GM20431 (cell line): ENCODE results near the gene BUB1.
"Not testable (repeated sequence)": the region's sequence is repeated elsewhere in the genome, so short reads cannot be mapped to it uniquely, and the experiment has no call there.

Experiments
- in situ Hi-C: fragments of 300-500 bp; cut with MseI, MboI; formaldehyde crosslinking; loops from one replicate; pipeline ENCODE4 v1.15.0; 2020; ENCODE audit warnings: low sequenced_read_pairs; ENCODE audit not compliant: unreplicated experiment

Gene BUB1

GRCh38 chr2:110677530-110678456 lies at the start of gene BUB1:
TSS of gene BUB1 (minus strand) at chr2:110678063. CDS start at chr2:110677995, 68 bp downstream.
- in situ Hi-C loops: no loop called here

DNA sequence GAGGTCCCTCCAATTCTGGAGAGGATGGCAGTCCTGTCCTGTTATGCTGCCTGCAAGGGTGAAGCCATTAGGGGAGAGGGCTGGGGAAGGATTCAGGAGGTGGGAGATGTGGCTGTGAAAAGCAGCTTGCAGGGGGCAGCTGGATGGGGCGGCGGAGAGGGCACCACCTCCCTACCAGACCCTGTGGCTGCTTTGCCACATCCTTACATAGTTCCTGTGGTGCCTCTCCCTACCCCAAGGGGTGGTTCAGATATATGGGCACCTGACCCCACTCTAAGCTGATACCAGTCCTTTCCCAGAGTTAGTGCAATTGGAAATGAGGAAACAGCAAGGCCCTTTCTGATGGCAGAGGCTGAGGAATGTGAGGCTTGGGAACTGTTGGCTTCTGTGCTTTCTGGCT lies 48.4 kb upstream of the BUB1 start:
- in situ Hi-C loops: no loop called here

GRCh38 chr2:110725859-110726258 lies 48.0 kb upstream of the BUB1 start:
- in situ Hi-C loops: no loop called here

DNA sequence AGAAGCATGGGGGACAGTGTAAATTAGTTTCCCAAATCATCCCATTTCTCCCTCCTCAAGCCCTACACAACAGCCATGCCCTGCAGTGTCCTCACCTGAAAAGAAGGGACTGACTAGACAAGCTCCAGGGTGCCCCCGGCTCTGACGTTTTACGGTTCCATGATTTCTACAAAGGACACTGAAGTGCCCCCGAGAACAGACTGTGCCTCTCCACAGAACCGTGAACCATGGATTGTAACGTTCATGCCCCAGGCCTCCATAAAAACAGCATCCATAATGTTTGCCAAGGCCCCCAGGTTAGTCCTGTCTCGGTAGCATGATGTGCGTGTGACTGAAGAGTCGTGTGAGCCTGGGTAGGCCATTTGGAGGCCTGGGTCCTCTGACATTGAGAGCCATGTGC lies 47.5 kb upstream of the BUB1 start:
- in situ Hi-C loops: no loop called here

- in situ Hi-C loops: no loop called here
These were observed 47.0 kb upstream of the BUB1 start for GRCh38 chr2:110724820-110725219.

- in situ Hi-C loops: no loop called here
These were observed 42.7 kb upstream of the BUB1 start for GRCh38 chr2:110720547-110720946.

GRCh38 chr2:110718990-110719389 lies 41.1 kb upstream of the BUB1 start:
- in situ Hi-C loops: no loop called here

DNA sequence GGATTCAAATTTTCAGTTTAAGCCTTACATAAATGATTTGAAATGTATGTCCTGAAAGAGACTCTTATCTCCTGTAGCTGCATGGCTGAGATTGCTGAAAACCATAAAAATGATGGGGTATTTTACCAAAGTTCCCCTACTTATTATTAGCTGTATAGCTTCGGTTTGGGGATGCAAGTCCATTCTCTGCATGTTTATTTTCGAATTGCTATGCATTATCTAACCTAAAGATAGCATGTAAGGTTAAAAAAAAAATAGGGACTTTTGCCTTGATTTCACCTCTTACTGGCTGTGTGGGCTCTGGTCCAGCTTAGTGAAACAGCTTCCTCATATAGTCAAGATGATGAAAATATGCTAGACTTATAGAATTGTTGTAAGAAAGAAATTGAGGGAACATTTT lies 40.5 kb upstream of the BUB1 start:
- in situ Hi-C loops: no loop called here

DNA sequence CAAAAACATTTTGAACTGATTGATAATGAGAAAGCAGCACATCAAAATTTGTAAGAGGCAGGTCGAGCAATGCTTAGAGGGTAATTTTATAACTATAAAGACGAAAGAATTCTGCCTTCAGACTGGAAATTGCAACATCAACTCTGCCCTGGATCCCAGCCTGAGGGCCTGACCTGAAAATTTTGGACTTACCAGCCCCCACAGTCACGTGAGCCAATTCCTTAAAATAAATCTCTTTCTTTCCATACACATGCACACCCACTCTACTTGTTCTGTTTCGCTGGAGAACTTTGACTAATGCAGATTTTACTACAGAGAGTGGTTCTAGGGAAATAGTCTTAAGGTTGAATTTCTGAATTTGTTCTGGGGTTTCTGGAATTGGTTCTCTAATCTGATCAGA lies 39.9 kb upstream of the BUB1 start:
- in situ Hi-C loops: no loop called here

DNA sequence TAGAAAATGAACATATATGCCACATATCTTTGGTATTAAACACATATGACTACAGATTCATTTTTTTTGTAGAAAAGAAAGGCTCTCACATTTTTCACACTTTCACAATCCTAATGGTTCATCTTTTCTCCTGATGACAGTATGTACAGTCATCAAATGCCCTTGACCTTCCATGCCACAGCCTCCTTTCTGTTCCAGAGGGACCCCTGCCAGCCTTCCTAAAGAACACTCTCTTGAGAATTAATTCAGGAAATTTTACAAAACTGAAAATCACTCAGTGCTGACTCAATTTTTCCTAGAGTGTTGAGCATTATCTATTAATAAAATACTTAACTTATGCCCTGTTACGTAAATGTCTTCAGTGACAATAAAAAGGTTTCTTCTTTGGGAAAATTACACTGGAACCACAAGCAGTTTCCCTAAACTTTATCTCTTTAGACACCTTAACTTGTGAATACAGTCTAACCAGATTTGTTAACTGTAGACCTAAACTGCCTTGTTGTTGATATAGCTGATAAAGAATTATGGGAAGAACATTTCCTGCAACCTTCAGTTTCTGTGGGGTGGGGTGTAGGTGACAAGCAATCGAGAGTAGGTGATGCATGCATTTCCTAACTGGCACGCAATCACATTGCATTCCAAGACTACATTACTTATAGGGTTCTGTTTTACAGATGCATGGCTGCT lies 39.2 kb upstream of the BUB1 start:
- in situ Hi-C loops: no loop called here

DNA sequence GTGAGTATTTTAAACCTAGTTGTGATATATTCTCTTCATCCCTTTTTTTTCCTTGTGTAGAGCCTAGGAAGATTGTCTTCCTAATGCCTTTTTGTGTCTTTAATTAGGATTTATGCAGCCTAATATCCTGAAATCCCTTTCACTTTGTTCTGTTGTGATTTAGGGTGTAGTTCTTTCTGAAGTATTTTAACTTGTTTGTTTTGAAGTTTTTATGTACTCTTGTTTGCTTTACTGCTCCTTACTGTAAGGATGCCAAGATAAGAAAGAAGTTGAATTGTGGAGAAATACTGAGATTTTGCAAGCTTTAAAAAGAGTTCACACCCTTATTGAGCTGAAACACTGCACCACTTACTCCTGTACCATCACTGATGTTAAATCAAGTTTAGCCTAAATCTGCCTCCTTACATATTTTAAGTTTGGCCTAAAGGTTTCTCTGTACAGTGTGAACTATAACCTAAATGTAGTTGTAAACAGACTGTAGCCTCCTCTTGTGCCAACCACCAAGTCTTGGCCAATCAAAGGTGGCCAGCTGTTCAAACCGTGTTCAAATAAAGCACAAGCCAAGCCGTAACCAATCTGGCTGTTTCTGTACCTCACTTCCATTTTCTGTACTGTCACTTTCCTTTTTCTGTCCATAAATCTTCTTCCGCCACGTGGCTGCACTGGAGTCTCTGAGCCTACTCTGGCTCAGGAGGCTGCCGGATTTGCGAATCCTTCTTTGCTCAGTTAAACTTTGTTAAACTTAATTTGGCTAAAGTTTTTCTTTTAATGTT lies 36.8 kb upstream of the BUB1 start:
- in situ Hi-C loops: no loop called here

- in situ Hi-C loops: no loop called here
These were observed 35.9 kb upstream of the BUB1 start for GRCh38 chr2:110713513-110714362.

GRCh38 chr2:110712737-110713136 lies 34.9 kb upstream of the BUB1 start:
- in situ Hi-C loops: no loop called here

- in situ Hi-C loops: no loop called here
These were observed 30.6 kb upstream of the BUB1 start for GRCh38 chr2:110708455-110708854.

- in situ Hi-C loops: no loop called here
These were observed 29.6 kb upstream of the BUB1 start for GRCh38 chr2:110707386-110707965.

- in situ Hi-C loops: no loop called here
These were observed 24.9 kb upstream of the BUB1 start for GRCh38 chr2:110702514-110703380.

DNA sequence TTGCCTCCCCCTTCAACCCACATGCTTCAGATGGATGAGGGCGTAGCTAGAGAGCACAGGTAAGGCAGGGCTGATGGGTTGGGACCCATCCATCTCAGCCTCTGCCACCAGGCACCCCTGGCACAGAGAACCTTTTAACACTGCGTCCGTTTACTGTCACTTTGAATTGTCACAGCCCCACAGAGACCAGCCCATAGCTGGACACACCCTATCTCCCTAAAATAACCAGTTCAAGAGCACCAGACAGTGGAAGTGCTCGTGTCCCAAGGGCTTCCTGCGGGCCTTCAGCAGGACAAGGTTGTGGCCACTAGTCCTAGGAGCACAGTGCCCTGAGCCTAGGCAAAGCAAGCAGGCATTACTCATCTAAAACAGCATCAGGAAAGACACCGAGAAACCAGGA lies 20.4 kb upstream of the BUB1 start:
- in situ Hi-C loops: not testable (repeated sequence)

DNA sequence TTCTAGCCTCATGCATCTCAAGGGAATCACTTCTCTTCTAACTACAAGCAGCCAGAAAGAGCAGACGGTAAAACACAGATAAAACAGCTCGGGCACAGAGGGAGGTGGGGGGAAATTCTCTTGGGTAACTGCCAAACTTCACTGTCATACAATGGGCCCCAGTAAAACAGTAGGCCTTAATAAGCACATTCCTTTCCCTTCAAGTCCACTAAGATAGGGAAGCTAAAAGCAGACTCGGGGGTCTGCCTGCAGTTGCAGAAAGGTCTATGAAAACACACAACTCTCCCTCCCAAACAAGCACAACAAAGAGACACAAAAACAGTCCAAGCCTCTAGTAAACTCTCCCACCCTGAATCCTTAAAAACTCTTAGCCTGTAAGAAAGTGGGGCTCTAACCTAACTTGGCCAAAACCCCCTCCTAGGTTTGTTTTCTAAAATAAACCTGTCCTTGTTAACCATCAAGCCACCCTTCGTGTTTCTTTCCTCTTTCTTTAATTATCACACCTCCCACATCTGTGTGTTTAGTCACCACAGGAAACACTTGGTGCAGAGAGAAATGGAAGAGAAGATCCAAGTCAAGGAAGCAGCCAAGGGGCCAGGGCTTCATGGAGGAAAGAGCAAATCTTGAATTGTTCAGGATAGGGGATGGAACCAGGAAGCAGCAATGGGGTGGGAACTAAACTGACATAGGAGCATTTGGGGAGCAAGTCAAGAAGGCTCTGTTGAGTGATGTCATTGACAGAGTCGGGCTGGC lies 17.5 kb upstream of the BUB1 start:
- in situ Hi-C loops: not testable (repeated sequence)
